AG04450 (cell line): Measurements from ENCODE around the gene PRDX3. TPM values are rescaled to one million over a fixed set of nuclear protein-coding genes. Genes with fewer than 3 reads are reported as not detected.

Experiments used
- CTCF ChIA-PET: fragments of 300-600, 350-600 bp; formaldehyde crosslinking; extraction: SDS; loops from one replicate; lab custom pipeline; 2022; ENCODE audit warnings: antibody characterized with exemption, inconsistent platforms; lab: Charles Lee
- POLR2A ChIA-PET: fragments of 350-600 bp; formaldehyde crosslinking; extraction: SDS; loops from one replicate; lab custom pipeline; 2021; ENCODE audit warnings: antibody characterized with exemption, inconsistent platforms; lab: Yijun Ruan, JAX
- DNase-seq: peaks from one replicate; pipeline ENCODE4 v3.0.0-alpha.2; 2011; ENCODE audit warnings: low read depth, low spot score
- H3K27ac ChIP-seq: one replicate; pipeline ENCODE4 v1.5.1; 2012; ENCODE audit warnings: low read depth, low read length, control low read depth
- H3K27me3 ChIP-seq: one replicate; pipeline ENCODE4 v1.6.0; 2012; ENCODE audit warnings: low read length; ENCODE audit not compliant: control insufficient read depth, insufficient read depth
- H3K4me3 ChIP-seq: 2 replicates; pipeline ENCODE4 v1.5.1; 2011; ENCODE audit warnings: mild to moderate bottlenecking, low read depth, low read length, control low read depth
- H3K9me3 ChIP-seq: 2 replicates; pipeline ENCODE4 v1.5.1; 2012; ENCODE audit warnings: low read length; ENCODE audit not compliant: control insufficient read depth, insufficient read depth
- CTCF ChIP-seq: IDR thresholded peaks from 2 replicates; pipeline ENCODE4 v1.5.1; 2011; ENCODE audit warnings: low read depth, low read length, control low read depth, inconsistent platforms
- polyA plus RNA-seq: library from polyadenylated mRNA; depleted of rRNA; stranded (reverse); fragments of >200 nt; gene quantifications from 2 replicates; pipeline ENCODE4 v1.2.3, GENCODE V29; 2011

PRDX3 gene
- polyA plus RNA-seq, 1 experiment: 373 TPM

- POLR2A ChIA-PET: interaction anchor here (1.3 to 1.4 kb wide), 3 partner anchors 8 to 30 kb away, joined by 3 to 14 read pairs (median 9); partner anchors contain the start of gene GRK5
Measured at GRCh38 chr10:119217401-119217800, 38.8 kb upstream of the PRDX3 start.

GRCh38 chr10:119216127-119216526, 37.5 kb upstream of the PRDX3 start:
- CTCF ChIA-PET: no interaction called here
- TF ChIP-seq CTCF: no peak
- H3K4me3 ChIP-seq: no peak overlapping the region
- H3K27ac ChIP-seq: no peak overlapping the region
- no peaks in the 10 kb centered on the region for H3K9me3 ChIP-seq
- no peak for DNase-seq
- POLR2A ChIA-PET: no interaction called here
- no peaks in the 10 kb centered on the region for H3K27me3 ChIP-seq

More at GRCh38 chr10:119217401-119217800, 38.8 kb upstream of the PRDX3 start:
- DNase-seq: no peak
- no peak for TF ChIP-seq CTCF
- CTCF ChIA-PET: interaction anchor here (3.8 kb wide), 1 partner anchor 8 kb away, joined by 26 read pairs; no protein-coding TSS in a partner anchor
- Histone ChIP-seq H3K4me3 (no peak overlapping the region), H3K27ac (no peak overlapping the region), H3K27me3 (no peaks in the 10 kb centered on the region), H3K9me3 (no peaks in the 10 kb centered on the region)

GRCh38 chr10:119215371-119215770, 36.8 kb upstream of the PRDX3 start:
- H3K4me3 ChIP-seq: no peak overlapping the region
- TF ChIP-seq CTCF: no peak
- no peaks in the 10 kb centered on the region for H3K27me3 ChIP-seq
- ChIA-PET CTCF (no interaction called here), POLR2A (no interaction called here)
- DNase-seq: no peak
- H3K27ac ChIP-seq: no peak overlapping the region
- H3K9me3 ChIP-seq: no peaks in the 10 kb centered on the region

GRCh38 chr10:119211625-119212441, 33.2 kb upstream of the PRDX3 start:
- POLR2A ChIA-PET: interaction anchor here (0.7 to 1.1 kb wide), 4 partner anchors 9 to 163 kb away, joined by 3 to 5 read pairs (median 3); no protein-coding TSS in a partner anchor
- TF ChIP-seq CTCF: no peak
- Histone ChIP-seq H3K4me3 (peak overlapping the region; percentile 32), H3K27ac (peak overlapping the region; percentile 60), H3K27me3 (no peaks in the 10 kb centered on the region), H3K9me3 (no peaks in the 10 kb centered on the region; the same call in 1 of the 2 replicates)
- CTCF ChIA-PET: interaction anchor here (0.8 to 3.7 kb wide), 6 partner anchors 13 to 278 kb away, joined by 3 to 27 read pairs (median 6); no protein-coding TSS in a partner anchor
- DNase-seq: no peak

- no peak overlapping the region for H3K4me3 ChIP-seq
- no peak for DNase-seq
- peak overlapping the region; percentile 60 for H3K27ac ChIP-seq
- CTCF ChIA-PET: interaction anchor here (0.8 to 3.7 kb wide), 6 partner anchors 12 to 278 kb away, joined by 3 to 27 read pairs (median 6); no protein-coding TSS in a partner anchor
- TF ChIP-seq CTCF: no peak
- H3K9me3 ChIP-seq: no peaks in the 10 kb centered on the region; the same call in 1 of the 2 replicates
- no peaks in the 10 kb centered on the region for H3K27me3 ChIP-seq
- POLR2A ChIA-PET: interaction anchor here (1.0 to 1.1 kb wide), 2 partner anchors 10 to 43 kb away, joined by 3 to 5 read pairs; no protein-coding TSS in a partner anchor
Measured at GRCh38 chr10:119211176-119211575, 32.6 kb upstream of the PRDX3 start.
